OCI-LY3 (cell line): ENCODE data around the gene CCDC117.
"Not testable (repeated sequence)": the region's sequence is repeated elsewhere in the genome, so short reads cannot be mapped to it uniquely, and the experiment has no call there.

Experiments used
- H2AFZ ChIP-seq: fragments of 200-600, 300-600 bp; shearing (Covaris generic); 2 replicates; pipeline ENCODE4 v1.6.0; 2014; ENCODE audit warnings: antibody characterized with exemption, low read depth, low read length
- H3K27ac ChIP-seq: fragments of 200-600, 300-600 bp; sonication (generic); 2 replicates; pipeline ENCODE4 v1.5.1; 2014; ENCODE audit warnings: mild to moderate bottlenecking, low read length, moderate library complexity, mixed read lengths
- H3K27me3 ChIP-seq: fragments of 200-600, 300-600 bp; sonication (generic); 2 replicates; pipeline ENCODE4 v1.6.1; 2014; ENCODE audit warnings: low read depth, low read length, mixed read lengths
- H3K36me3 ChIP-seq: fragments of 200-600, 300-600 bp; sonication (generic); replicated peaks from 2 replicates; pipeline ENCODE3; 2014; ENCODE audit warnings: low read depth, low read length, mixed read lengths
- H3K4me1 ChIP-seq: fragments of 300-600, 200-600 bp; sonication (generic); 2 replicates; pipeline ENCODE4 v1.6.1; 2014; ENCODE audit warnings: low read length, mixed read lengths
- H3K4me2 ChIP-seq: fragments of 200-600, 300-600 bp; sonication (generic); 2 replicates; pipeline ENCODE4 v1.6.1; 2014; ENCODE audit warnings: low read length, mixed read lengths
- H3K4me3 ChIP-seq: fragments of 300-600, 200-600 bp; sonication (generic); 2 replicates; pipeline ENCODE4 v1.5.1; 2014; ENCODE audit warnings: antibody characterized with exemption, mild to moderate bottlenecking, low read length, moderate library complexity
- H3K79me2 ChIP-seq: fragments of 300-600, 200-600 bp; shearing (Covaris generic); 2 replicates; pipeline ENCODE4 v1.6.1; 2014; ENCODE audit warnings: mild to moderate bottlenecking, low read length, mixed read lengths
- H3K9ac ChIP-seq: fragments of 300-600, 200-600 bp; shearing (Covaris generic); 2 replicates; pipeline ENCODE4 v1.6.0; 2014; ENCODE audit warnings: mild to moderate bottlenecking, low read length, moderate library complexity
- H3K9me3 ChIP-seq: fragments of 200-600, 300-600 bp; shearing (Covaris generic); 2 replicates; pipeline ENCODE4 v1.6.1; 2014; ENCODE audit warnings: low read length, mixed read lengths; ENCODE audit not compliant: insufficient read depth
- H4K20me1 ChIP-seq: fragments of 200-600, 300-600 bp; sonication (generic); 2 replicates; pipeline ENCODE4 v1.6.1; 2016; ENCODE audit warnings: low read length, mixed read lengths; ENCODE audit not compliant: insufficient read depth
- CTCF ChIP-seq: fragments of 200-600, 300-600 bp; sonication (generic); IDR thresholded peaks from 2 replicates; pipeline ENCODE4 v1.5.1; 2014; ENCODE audit warnings: antibody characterized with exemption, low read length, low read depth
- EZH2phosphoT487 ChIP-seq: fragments of 200-600 bp; shearing (Covaris generic); IDR thresholded peaks from 2 replicates; pipeline ENCODE4 v1.6.1; 2018; ENCODE audit warnings: antibody characterized with exemption, mixed run types, low read depth

The CCDC117 gene

GRCh38 chr22:28819253-28820096, 47.0 kb downstream of the CCDC117 start:
- Histone ChIP-seq H4K20me1 (no peaks in the 10 kb centered on the region), H3K79me2 (no peaks in the 10 kb centered on the region), H2AFZ (no peak overlapping the region), H3K27ac (no peak overlapping the region), H3K27me3 (no peaks in the 10 kb centered on the region), H3K9me3 (no peaks in the 10 kb centered on the region), H3K4me3 (no peak overlapping the region), H3K9ac (no peak overlapping the region), H3K36me3 (peaks cover 10% of the 10 kb centered on the region), H3K4me2 (no peak overlapping the region), H3K4me1 (peaks cover 18% of the 10 kb centered on the region)
- TF ChIP-seq EZH2phosphoT487, result no peak
- TF ChIP-seq CTCF, result no peak

- Histone ChIP-seq H3K9ac (no peak overlapping the region), H4K20me1 (no peaks in the 10 kb centered on the region), H3K36me3 (no peaks in the 10 kb centered on the region), H3K4me3 (no peak overlapping the region), H3K27me3 (no peaks in the 10 kb centered on the region), H3K27ac (no peak overlapping the region), H3K4me2 (no peak overlapping the region), H3K9me3 (no peaks in the 10 kb centered on the region), H3K79me2 (no peaks in the 10 kb centered on the region), H3K4me1 (peaks cover 18% of the 10 kb centered on the region), H2AFZ (no peak overlapping the region)
- no peak for TF ChIP-seq CTCF
- no peak for TF ChIP-seq EZH2phosphoT487
Observed at GRCh38 chr22:28820885-28821284, 48.4 kb downstream of the CCDC117 start.

GRCh38 chr22:28821452-28821851, 49.0 kb downstream of the CCDC117 start:
- TF ChIP-seq EZH2phosphoT487, result no peak
- no peak for TF ChIP-seq CTCF
- H3K4me3 ChIP-seq, result no peak overlapping the region
- H3K9me3 ChIP-seq, result no peaks in the 10 kb centered on the region
- H3K27me3 ChIP-seq, result no peaks in the 10 kb centered on the region
- no peaks in the 10 kb centered on the region for H3K36me3 ChIP-seq
- no peak overlapping the region for H3K27ac ChIP-seq
- H4K20me1 ChIP-seq, result no peaks in the 10 kb centered on the region
- H3K4me1 ChIP-seq, result peaks cover 18% of the 10 kb centered on the region
- H2AFZ ChIP-seq, result no peak overlapping the region
- no peak overlapping the region for H3K4me2 ChIP-seq
- H3K79me2 ChIP-seq, result no peaks in the 10 kb centered on the region
- no peak overlapping the region for H3K9ac ChIP-seq

- H3K4me2 ChIP-seq, result no peak overlapping the region
- H3K9me3 ChIP-seq, result no peaks in the 10 kb centered on the region
- H3K27ac ChIP-seq, result no peak overlapping the region
- H3K27me3 ChIP-seq, result no peaks in the 10 kb centered on the region
- no peak overlapping the region for H3K4me3 ChIP-seq
- H2AFZ ChIP-seq, result no peak overlapping the region
- H3K36me3 ChIP-seq, result no peaks in the 10 kb centered on the region
- H4K20me1 ChIP-seq, result no peaks in the 10 kb centered on the region
- H3K79me2 ChIP-seq, result no peaks in the 10 kb centered on the region
- peaks cover 18% of the 10 kb centered on the region for H3K4me1 ChIP-seq
- TF ChIP-seq CTCF, result no peak
- no peak for TF ChIP-seq EZH2phosphoT487
- no peak overlapping the region for H3K9ac ChIP-seq
Observed at GRCh38 chr22:28822930-28823551, 50.5 kb downstream of the CCDC117 start.

- not testable (repeated sequence) for H3K27ac ChIP-seq, H3K79me2 ChIP-seq, H2AFZ ChIP-seq, H3K27me3 ChIP-seq, H4K20me1 ChIP-seq, H3K36me3 ChIP-seq, H3K4me1 ChIP-seq, H3K4me2 ChIP-seq, H3K9me3 ChIP-seq, H3K9ac ChIP-seq, H3K4me3 ChIP-seq
Observed at GRCh38 chr22:28824455-28824854, 52.0 kb downstream of the CCDC117 start.

GRCh38 chr22:28826430-28826829, 53.9 kb downstream of the CCDC117 start:
- not testable (repeated sequence) for H3K4me3 ChIP-seq

More at GRCh38 chr22:28826430-28826829, 53.9 kb downstream of the CCDC117 start:
- not testable (repeated sequence) for H4K20me1 ChIP-seq, H2AFZ ChIP-seq, H3K36me3 ChIP-seq, H3K27ac ChIP-seq, H3K9ac ChIP-seq, H3K4me2 ChIP-seq, H3K4me1 ChIP-seq, H3K27me3 ChIP-seq, H3K79me2 ChIP-seq, H3K9me3 ChIP-seq
